SK-N-SH (cell line): ENCODE measurements around the gene CYP27C1. TPM values are rescaled to one million over a fixed set of nuclear protein-coding genes. Genes with fewer than 3 reads are reported as not detected.

Source experiments
- CTCF ChIA-PET: fragments of 300-600, 350-600 bp; formaldehyde crosslinking; extraction: SDS; loops from one replicate; lab custom pipeline; 2021; lab: Yijun Ruan, JAX
- POLR2A ChIA-PET: fragments of 350-600 bp; sonication (Branson Sonifier 250); formaldehyde crosslinking; extraction: SDS; loops from one replicate; lab custom pipeline; 2020; ENCODE audit warnings: antibody characterized with exemption, inconsistent platforms; lab: Yijun Ruan, JAX
- DNase-seq: peaks from one replicate; pipeline ENCODE4 v3.0.0; 2012
- H2AFZ ChIP-seq: fragments of 200-600 bp; sonication (generic); 2 replicates; pipeline ENCODE4 v1.8.1; 2016; ENCODE audit warnings: antibody characterized with exemption, mild to moderate bottlenecking, low read depth
- H3F3A ChIP-seq: fragments of 200-600 bp; sonication (generic); replicated peaks from 2 replicates; pipeline ENCODE3; 2016; ENCODE audit warnings: antibody characterized with exemption, mild to moderate bottlenecking; ENCODE audit not compliant: insufficient read depth
- H3K27ac ChIP-seq, 2 experiments: fragments of 200-500 bp in 1 of 2; fragments of 200-600 bp in 1 of 2; sonication (Bioruptor generic) in 1 of 2; sonication (generic), shearing (Covaris generic) in 1 of 2; 2 replicates each; pipeline versions ENCODE4 v1.5.1 to v1.6.1; 2014 to 2016; ENCODE audit warnings: low read depth in 2 of 2, inconsistent platforms in 1 of 2, low read length in 1 of 2, mild to moderate bottlenecking in 1 of 2, mixed read lengths in 1 of 2
- H3K27me3 ChIP-seq: fragments of 200-600 bp; sonication (generic), shearing (Covaris generic); 2 replicates; pipeline ENCODE4 v1.6.1; 2016; ENCODE audit warnings: mixed run types; ENCODE audit not compliant: insufficient read depth
- H3K36me3 ChIP-seq, 2 experiments: fragments of 200-500 bp in 1 of 2; fragments of 200-600 bp in 1 of 2; sonication (Bioruptor generic) in 1 of 2; sonication (generic) in 1 of 2; replicated peaks in 1 of 2; 2 replicates each; pipeline versions ENCODE3 to v1.5.1; 2014 to 2016; ENCODE audit warnings: low read length in 1 of 2, mild to moderate bottlenecking in 1 of 2; ENCODE audit not compliant: insufficient read depth in 2 of 2, control insufficient read depth in 1 of 2
- H3K4me1 ChIP-seq, 2 experiments: fragments of 200-500 bp in 1 of 2; fragments of 200-600 bp in 1 of 2; sonication (Bioruptor generic) in 1 of 2; sonication (generic), shearing (Covaris generic) in 1 of 2; 2 replicates each; pipeline versions ENCODE4 v1.5.1 to v1.6.1; 2014 to 2016; ENCODE audit warnings: low read depth in 1 of 2, low read length in 1 of 2, mixed run types in 1 of 2; ENCODE audit not compliant: insufficient read depth in 2 of 2, control insufficient read depth in 1 of 2
- H3K4me2 ChIP-seq: fragments of 200-600 bp; sonication (generic), shearing (Covaris generic); 2 replicates; pipeline ENCODE4 v1.6.1; 2017; ENCODE audit warnings: mixed run types
- H3K4me3 ChIP-seq, 2 experiments: fragments of 200-500 bp in 1 of 2; fragments of 200-600 bp in 1 of 2; sonication (Bioruptor generic) in 1 of 2; sonication (generic), shearing (Covaris generic) in 1 of 2; 2 replicates each; pipeline versions ENCODE4 v1.5.1 to v1.8.1; 2014 to 2016; ENCODE audit warnings: low read depth in 2 of 2, inconsistent platforms in 1 of 2, low read length in 1 of 2, mild to moderate bottlenecking in 1 of 2, mixed read lengths in 1 of 2, moderate library complexity in 1 of 2
- H3K79me2 ChIP-seq: fragments of 200-600 bp; sonication (generic); 2 replicates; pipeline ENCODE4 v1.8.1; 2017; ENCODE audit warnings: mild to moderate bottlenecking; ENCODE audit not compliant: insufficient read depth
- H3K9ac ChIP-seq: fragments of 200-600 bp; sonication (generic); 2 replicates; pipeline ENCODE4 v1.6.1; 2017; ENCODE audit warnings: mixed run types
- H3K9me2 ChIP-seq: fragments of 200-600 bp; sonication (generic); 2 replicates; pipeline ENCODE4 v1.6.1; 2017; ENCODE audit warnings: mixed run types
- H3K9me3 ChIP-seq: fragments of 200-600 bp; sonication (generic); 2 replicates; pipeline ENCODE4 v1.6.1; 2017; ENCODE audit warnings: mixed run types, mild to moderate bottlenecking, moderate library complexity
- H4K20me1 ChIP-seq: fragments of 200-600 bp; sonication (generic); 2 replicates; pipeline ENCODE4 v1.6.1; 2017; ENCODE audit warnings: mild to moderate bottlenecking, mixed run types; ENCODE audit not compliant: insufficient read depth
- EZH2phosphoT487 ChIP-seq: fragments of 200-600 bp; sonication (generic); IDR thresholded peaks from 2 replicates; pipeline ENCODE4 v1.6.1; 2017; ENCODE audit warnings: low read depth, mixed run types, mild to moderate bottlenecking, antibody characterized with exemption, moderate library complexity, borderline replicate concordance
- FOSL2 ChIP-seq: IDR thresholded peaks from 2 replicates; pipeline ENCODE4 v1.4.0; 2012; ENCODE audit warnings: low read depth, mild to moderate bottlenecking, moderate library complexity, borderline replicate concordance
- FOXM1 ChIP-seq: IDR thresholded peaks from 2 replicates; pipeline ENCODE4 v1.4.0; 2012; ENCODE audit warnings: low read depth, mild to moderate bottlenecking
- GABPA ChIP-seq: IDR thresholded peaks from 2 replicates; pipeline ENCODE4 v1.4.0; 2012; ENCODE audit warnings: low read depth, mild to moderate bottlenecking
- GATA2 ChIP-seq: sonication (generic); formaldehyde crosslinking; IDR thresholded peaks from 2 replicates; pipeline ENCODE4 v1.5.0; 2020; ENCODE audit warnings: mild to moderate bottlenecking, missing genetic modification reagents
- IRF3 ChIP-seq: fragments of 150-350 bp; IDR thresholded peaks from 2 replicates; pipeline ENCODE4 v1.6.1; 2016; ENCODE audit warnings: mild to moderate bottlenecking, low read depth, low read length
- MEF2A ChIP-seq: IDR thresholded peaks from 2 replicates; pipeline ENCODE4 v1.4.0; 2012; ENCODE audit warnings: low read depth, borderline replicate concordance
- MXI1 ChIP-seq: IDR thresholded peaks from 2 replicates; pipeline ENCODE4 v1.6.1; 2012; ENCODE audit warnings: mild to moderate bottlenecking, low read depth, low read length, improper control_type of control experiment
- NFIC ChIP-seq: IDR thresholded peaks from 2 replicates; pipeline ENCODE4 v1.4.0; 2012; ENCODE audit warnings: borderline replicate concordance
- PBX3 ChIP-seq: IDR thresholded peaks from 2 replicates; pipeline ENCODE4; 2012
- POLR2AphosphoS5 ChIP-seq: IDR thresholded peaks from 2 replicates; pipeline ENCODE4 v1.6.1; 2012; ENCODE audit warnings: low read depth, low read length
- RAD21 ChIP-seq: IDR thresholded peaks from 2 replicates; pipeline ENCODE4 v1.6.1; 2012; ENCODE audit warnings: mild to moderate bottlenecking, low read length
- SMC3 ChIP-seq: IDR thresholded peaks from 2 replicates; pipeline ENCODE4 v1.6.1; 2012; ENCODE audit warnings: low read depth, low read length, improper control_type of control experiment
- TAF1 ChIP-seq: IDR thresholded peaks from 2 replicates; pipeline ENCODE4 v1.6.1; 2012; ENCODE audit warnings: low read depth, mild to moderate bottlenecking, low read length, moderate library complexity, borderline replicate concordance
- TCF12 ChIP-seq: IDR thresholded peaks from 2 replicates; pipeline ENCODE4 v1.4.0; 2012
- WGBS: methylation state at CpG from one replicate; pipeline ENCODE4 v1.1.6; 2017; ENCODE audit warnings: low lambda C conversion rate; 5-methylcytosine and 5-hydroxymethylcytosine counted together
- polyA plus RNA-seq, 3 experiments: library from polyadenylated mRNA; depleted of rRNA; stranded (reverse); fragments of >200 nt; gene quantifications; 2 replicates each; pipeline ENCODE4 v1.2.3, GENCODE V29; 2012
- TF ChIP-seq, protein P1 (sequence below): IDR thresholded peaks from 2 replicates; pipeline ENCODE4 v1.4.0; 2012; ENCODE audit warnings: low read depth, borderline replicate concordance
- TF ChIP-seq, protein P2 (sequence below): fragments of 200-600 bp; sonication (generic); IDR thresholded peaks from 2 replicates; pipeline ENCODE4 v1.6.1; 2017; ENCODE audit warnings: antibody characterized with exemption, mild to moderate bottlenecking, moderate library complexity

Gene CYP27C1
- polyA plus RNA-seq, 1 of the 3 experiments (the other 2 are of a cell fraction), result not detected

DNA sequence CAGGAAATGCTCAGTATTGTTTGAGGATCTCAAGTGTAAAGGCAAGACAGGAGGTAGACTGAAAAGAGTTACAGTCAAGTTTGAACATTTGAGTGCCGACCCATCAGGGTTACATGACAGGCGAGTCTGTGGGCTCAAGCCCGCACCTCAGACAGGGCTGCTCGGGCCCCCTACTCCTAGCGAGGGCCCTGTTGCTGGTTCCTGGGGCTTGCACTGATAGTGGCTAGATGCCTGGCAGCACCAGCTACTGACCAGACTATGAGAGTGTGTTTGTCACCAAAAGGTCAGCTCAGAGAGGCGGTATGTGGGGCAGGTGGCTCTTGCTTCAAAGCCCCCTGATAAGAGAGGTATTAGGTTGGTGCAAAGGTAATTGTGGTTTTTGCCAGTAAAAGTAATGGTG lies 35.6 kb upstream of the CYP27C1 start:
- TF ChIP-seq POLR2AphosphoS5 (no peak), SMC3 (no peak), MEF2A (no peak), FOXM1 (no peak), TCF12 (no peak), MXI1 (no peak), TAF1 (no peak), GATA2 (CRISPR knock-in tag) (no peak), RAD21 (no peak), GABPA (no peak), IRF3 (no peak), NFIC (no peak), PBX3 (no peak), EZH2phosphoT487 (no peak), FOSL2 (no peak)
- TF ChIP-seq, protein P1, sequence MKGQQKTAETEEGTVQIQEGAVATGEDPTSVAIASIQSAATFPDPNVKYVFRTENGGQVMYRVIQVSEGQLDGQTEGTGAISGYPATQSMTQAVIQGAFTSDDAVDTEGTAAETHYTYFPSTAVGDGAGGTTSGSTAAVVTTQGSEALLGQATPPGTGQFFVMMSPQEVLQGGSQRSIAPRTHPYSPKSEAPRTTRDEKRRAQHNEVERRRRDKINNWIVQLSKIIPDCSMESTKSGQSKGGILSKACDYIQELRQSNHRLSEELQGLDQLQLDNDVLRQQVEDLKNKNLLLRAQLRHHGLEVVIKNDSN, result no peak
- TF ChIP-seq, protein P2, sequence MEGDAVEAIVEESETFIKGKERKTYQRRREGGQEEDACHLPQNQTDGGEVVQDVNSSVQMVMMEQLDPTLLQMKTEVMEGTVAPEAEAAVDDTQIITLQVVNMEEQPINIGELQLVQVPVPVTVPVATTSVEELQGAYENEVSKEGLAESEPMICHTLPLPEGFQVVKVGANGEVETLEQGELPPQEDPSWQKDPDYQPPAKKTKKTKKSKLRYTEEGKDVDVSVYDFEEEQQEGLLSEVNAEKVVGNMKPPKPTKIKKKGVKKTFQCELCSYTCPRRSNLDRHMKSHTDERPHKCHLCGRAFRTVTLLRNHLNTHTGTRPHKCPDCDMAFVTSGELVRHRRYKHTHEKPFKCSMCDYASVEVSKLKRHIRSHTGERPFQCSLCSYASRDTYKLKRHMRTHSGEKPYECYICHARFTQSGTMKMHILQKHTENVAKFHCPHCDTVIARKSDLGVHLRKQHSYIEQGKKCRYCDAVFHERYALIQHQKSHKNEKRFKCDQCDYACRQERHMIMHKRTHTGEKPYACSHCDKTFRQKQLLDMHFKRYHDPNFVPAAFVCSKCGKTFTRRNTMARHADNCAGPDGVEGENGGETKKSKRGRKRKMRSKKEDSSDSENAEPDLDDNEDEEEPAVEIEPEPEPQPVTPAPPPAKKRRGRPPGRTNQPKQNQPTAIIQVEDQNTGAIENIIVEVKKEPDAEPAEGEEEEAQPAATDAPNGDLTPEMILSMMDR, result no peak
- WGBS, result 94% methylated on average over 5 of the region's 6 CpGs
- Histone ChIP-seq H3K27me3 (no peaks in the 10 kb centered on the region), H3K27ac (no peak overlapping the region), H3K79me2 (no peaks in the 10 kb centered on the region), H3K4me2 (no peak overlapping the region), H4K20me1 (no peaks in the 10 kb centered on the region), H3K4me1 (no peaks in the 10 kb centered on the region), H3F3A (no peaks in the 10 kb centered on the region), H3K9me2 (no peaks in the 10 kb centered on the region), H3K36me3 (peaks cover 18 to 44% of the 10 kb centered on the region in 2 experiments), H3K4me3 (no peak overlapping the region), H2AFZ (no peak overlapping the region), H3K9me3 (no peaks in the 10 kb centered on the region), H3K9ac (no peak overlapping the region)
- ChIA-PET CTCF (no interaction called here), POLR2A (no interaction called here)
- no peak for DNase-seq
